Natural killer cell (primary cell): Measurements from ENCODE around the gene TMC2. TPM values are rescaled to one million over a fixed set of nuclear protein-coding genes. Genes with fewer than 3 reads are reported as not detected.
A peak's percentile ranks its signal among the peaks of the same experiment; 100 is the strongest.

Experiments
- ATAC-seq, 3 donors: fragments of 150-1000 bp in 2 of 3; fragments of 200-7000 bp in 1 of 3; cut with Tn5 transposase; 1 replicate in 1 of 3; 2 replicates in 2 of 3; pipeline ENCODE4 v1.10.0; 2021; ENCODE audit warnings: mild to moderate bottlenecking in 2 of 3, moderate library complexity in 2 of 3
- DNase-seq, 2 donors: peaks; one replicate each; pipeline versions ENCODE4 v3.0.0 to v3.0.0-alpha.2; 2013 to 2021; ENCODE audit warnings: mixed read lengths in 1 of 2
- H3K27ac ChIP-seq: one replicate; pipeline ENCODE4 v1.5.1; 2013; ENCODE audit warnings: mild to moderate bottlenecking, low read length
- H3K27me3 ChIP-seq: one replicate; pipeline ENCODE4 v1.6.1; 2013; ENCODE audit warnings: low read length; ENCODE audit not compliant: control insufficient read depth, insufficient read depth
- H3K36me3 ChIP-seq: one replicate; pipeline ENCODE4 v1.6.1; 2013; ENCODE audit warnings: low read length; ENCODE audit not compliant: control insufficient read depth, insufficient read depth
- H3K4me1 ChIP-seq: one replicate; pipeline ENCODE4 v1.6.1; 2013; ENCODE audit warnings: low read length; ENCODE audit not compliant: control insufficient read depth, insufficient read depth
- H3K4me3 ChIP-seq: one replicate; pipeline ENCODE4 v1.5.1; 2013; ENCODE audit warnings: low read length
- H3K9me3 ChIP-seq: one replicate; pipeline ENCODE4 v1.6.1; 2013; ENCODE audit warnings: low read length; ENCODE audit not compliant: control insufficient read depth, insufficient read depth
- H3K27ac Mint-ChIP-seq, 2 donors: one replicate each; pipeline ENCODE4 v1.8.0; 2022; ENCODE audit warnings: mild to moderate bottlenecking in 2 of 2, mixed read lengths in 2 of 2, moderate library complexity in 1 of 2
- H3K27me3 Mint-ChIP-seq, 2 donors: one replicate each; pipeline ENCODE4 v1.8.0; 2022; ENCODE audit warnings: low read depth in 2 of 2, mixed read lengths in 2 of 2
- H3K36me3 Mint-ChIP-seq: one replicate; pipeline ENCODE4 v1.8.0; 2022; ENCODE audit warnings: mixed read lengths
- H3K4me1 Mint-ChIP-seq, 2 donors: one replicate each; pipeline ENCODE4 v1.8.0; 2022; ENCODE audit warnings: mixed read lengths in 2 of 2
- H3K4me3 Mint-ChIP-seq: one replicate; pipeline ENCODE4 v1.8.0; 2022; ENCODE audit warnings: mild to moderate bottlenecking, moderate library complexity, mixed read lengths
- H3K9me3 Mint-ChIP-seq, 2 donors: one replicate each; pipeline ENCODE4 v1.8.0; 2022; ENCODE audit warnings: mixed read lengths in 2 of 2
- WGBS: methylation state at CpG from one replicate; pipeline ENCODE4 v1.1.7; 2013; ENCODE audit warnings: missing lambda C conversion rate; ENCODE audit not compliant: insufficient coverage; 5-methylcytosine and 5-hydroxymethylcytosine counted together
- intact Hi-C: fragments of 100-400 bp; cut with micrococcal nuclease; formaldehyde crosslinking; loops from one replicate; pipeline ENCODE4 v1.14.2; 2022
- total RNA-seq, 4 donors: library from RNA; stranded (reverse); fragments of 120-200 nt in 1 of 4; gene quantifications; one replicate each; pipeline versions ENCODE4 v1.2.3 to v1.2.4, GENCODE V29; 2013 to 2022
- TF ChIP-seq, protein P1 (sequence below): fragments of 200-600 bp; IDR thresholded peaks from one replicate; pipeline ENCODE4 v1.8.0; 2022; ENCODE audit warnings: antibody characterized with exemption

The TMC2 gene
- total RNA-seq, 3 donors from 2014 or later (not counting 1 experiment from before 2014, with no cell fraction given), result 0.94 to 1.3 TPM; not detected in 1

- intact Hi-C loops, result loop anchor here (1.0 to 5.0 kb wide), 2 partner anchors 39 to 153 kb away; partner anchors contain the start of genes IDH3B and SNRPB
- H3K9me3 ChIP-seq, result no peaks in the 10 kb centered on the region
- Mint-ChIP-seq H3K36me3 (no peaks in the 10 kb centered on the region), H3K4me3 (peak overlapping the region; percentile 21), H3K4me1 (peaks cover 17 to 18% of the 10 kb centered on the region in 2 donors), H3K9me3 (no peaks in the 10 kb centered on the region), H3K27ac (no peak overlapping the region), H3K27me3 (peaks cover 10 to 31% of the 10 kb centered on the region in 2 donors)
- DNase-seq (no peak), ATAC-seq (no peak)
- TF ChIP-seq, protein P1, sequence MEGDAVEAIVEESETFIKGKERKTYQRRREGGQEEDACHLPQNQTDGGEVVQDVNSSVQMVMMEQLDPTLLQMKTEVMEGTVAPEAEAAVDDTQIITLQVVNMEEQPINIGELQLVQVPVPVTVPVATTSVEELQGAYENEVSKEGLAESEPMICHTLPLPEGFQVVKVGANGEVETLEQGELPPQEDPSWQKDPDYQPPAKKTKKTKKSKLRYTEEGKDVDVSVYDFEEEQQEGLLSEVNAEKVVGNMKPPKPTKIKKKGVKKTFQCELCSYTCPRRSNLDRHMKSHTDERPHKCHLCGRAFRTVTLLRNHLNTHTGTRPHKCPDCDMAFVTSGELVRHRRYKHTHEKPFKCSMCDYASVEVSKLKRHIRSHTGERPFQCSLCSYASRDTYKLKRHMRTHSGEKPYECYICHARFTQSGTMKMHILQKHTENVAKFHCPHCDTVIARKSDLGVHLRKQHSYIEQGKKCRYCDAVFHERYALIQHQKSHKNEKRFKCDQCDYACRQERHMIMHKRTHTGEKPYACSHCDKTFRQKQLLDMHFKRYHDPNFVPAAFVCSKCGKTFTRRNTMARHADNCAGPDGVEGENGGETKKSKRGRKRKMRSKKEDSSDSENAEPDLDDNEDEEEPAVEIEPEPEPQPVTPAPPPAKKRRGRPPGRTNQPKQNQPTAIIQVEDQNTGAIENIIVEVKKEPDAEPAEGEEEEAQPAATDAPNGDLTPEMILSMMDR, result no peak
- H3K36me3 ChIP-seq, result no peaks in the 10 kb centered on the region
- 94% methylated on average over 3 of the region's 3 CpGs for WGBS
- H3K4me3 ChIP-seq, result no peak overlapping the region
- no peaks in the 10 kb centered on the region for H3K27me3 ChIP-seq
- H3K4me1 ChIP-seq, result peaks cover 14% of the 10 kb centered on the region
- H3K27ac ChIP-seq, result no peak overlapping the region
These were observed 26.6 kb upstream of the TMC2 start for GRCh38 chr20:2509794-2510193.

- no peaks in the 10 kb centered on the region for H3K36me3 ChIP-seq
- peaks cover 4% of the 10 kb centered on the region for H3K27me3 ChIP-seq
- H3K9me3 ChIP-seq, result no peaks in the 10 kb centered on the region
- Mint-ChIP-seq H3K9me3 (no peaks in the 10 kb centered on the region), H3K4me3 (no peak overlapping the region), H3K36me3 (no peaks in the 10 kb centered on the region), H3K4me1 (no peaks in the 10 kb centered on the region), H3K27ac (no peak overlapping the region), H3K27me3 (peaks cover 18 to 30% of the 10 kb centered on the region in 2 donors)
- intact Hi-C loops, result no loop called here
- no CpG with 5 or more reads among the region's 1 CpG for WGBS
- no peak overlapping the region for H3K4me3 ChIP-seq
- no peak overlapping the region for H3K27ac ChIP-seq
- H3K4me1 ChIP-seq, result no peaks in the 10 kb centered on the region
- TF ChIP-seq, protein P1, result no peak
- DNase-seq (no peak), ATAC-seq (no peak)
These were observed 21.2 kb upstream of the TMC2 start for GRCh38 chr20:2515203-2515602.

GRCh38 chr20:2516399-2516798, 20.0 kb upstream of the TMC2 start:
- no peak overlapping the region for H3K27ac Mint-ChIP-seq

More at GRCh38 chr20:2516399-2516798, 20.0 kb upstream of the TMC2 start:
- no peaks in the 10 kb centered on the region for H3K36me3 Mint-ChIP-seq
- H3K27me3 Mint-ChIP-seq, result peaks cover 14 to 22% of the 10 kb centered on the region in 2 donors
- H3K9me3 Mint-ChIP-seq, result no peaks in the 10 kb centered on the region
- Histone ChIP-seq H3K4me1 (no peaks in the 10 kb centered on the region), H3K27ac (no peak overlapping the region), H3K4me3 (no peak overlapping the region), H3K9me3 (no peaks in the 10 kb centered on the region), H3K36me3 (no peaks in the 10 kb centered on the region), H3K27me3 (peaks cover 4% of the 10 kb centered on the region)
- ATAC-seq, result no peak
- TF ChIP-seq, protein P1, result no peak
- intact Hi-C loops, result no loop called here
- 77% methylated on average over 2 of the region's 2 CpGs for WGBS
- no peak for DNase-seq
- no peak overlapping the region for H3K4me3 Mint-ChIP-seq
- H3K4me1 Mint-ChIP-seq, result peaks cover 0 to 5% of the 10 kb centered on the region in 2 donors
